HUES48 (cell line): ENCODE measurements around the gene RAD18.

ENCODE experiments used
- H3K27ac ChIP-seq: one replicate; pipeline ENCODE4 v1.7.0; 2013; ENCODE audit warnings: low read depth, low read length, inconsistent platforms
- H3K27me3 ChIP-seq: 2 replicates; pipeline ENCODE4 v1.6.1; 2013; ENCODE audit warnings: mild to moderate bottlenecking, low read length; ENCODE audit not compliant: control insufficient read depth, insufficient read depth
- H3K36me3 ChIP-seq: 2 replicates; pipeline ENCODE4 v1.6.1; 2013; ENCODE audit warnings: low read length; ENCODE audit not compliant: control insufficient read depth, insufficient read depth
- H3K4me1 ChIP-seq: 2 replicates; pipeline ENCODE4 v1.6.1; 2013; ENCODE audit warnings: mild to moderate bottlenecking, low read length; ENCODE audit not compliant: control insufficient read depth, insufficient read depth
- H3K4me3 ChIP-seq: 2 replicates; pipeline ENCODE4 v1.5.1; 2013; ENCODE audit warnings: mild to moderate bottlenecking, low read depth, low read length
- H3K9ac ChIP-seq: 2 replicates; pipeline ENCODE4 v1.6.1; 2013; ENCODE audit warnings: mild to moderate bottlenecking, low read depth, low read length, moderate library complexity
- H3K9me3 ChIP-seq: 2 replicates; pipeline ENCODE4 v1.6.1; 2013; ENCODE audit warnings: low read length; ENCODE audit not compliant: control insufficient read depth, insufficient read depth

Gene RAD18

GRCh38 chr3:8836096-8836495 lies 127.2 kb downstream of the RAD18 start:
- Histone ChIP-seq H3K4me1 (no peaks in the 10 kb centered on the region), H3K4me3 (no peak overlapping the region), H3K27ac (no peak overlapping the region), H3K9me3 (no peaks in the 10 kb centered on the region), H3K9ac (no peak overlapping the region), H3K36me3 (no peaks in the 10 kb centered on the region), H3K27me3 (no peaks in the 10 kb centered on the region)

DNA sequence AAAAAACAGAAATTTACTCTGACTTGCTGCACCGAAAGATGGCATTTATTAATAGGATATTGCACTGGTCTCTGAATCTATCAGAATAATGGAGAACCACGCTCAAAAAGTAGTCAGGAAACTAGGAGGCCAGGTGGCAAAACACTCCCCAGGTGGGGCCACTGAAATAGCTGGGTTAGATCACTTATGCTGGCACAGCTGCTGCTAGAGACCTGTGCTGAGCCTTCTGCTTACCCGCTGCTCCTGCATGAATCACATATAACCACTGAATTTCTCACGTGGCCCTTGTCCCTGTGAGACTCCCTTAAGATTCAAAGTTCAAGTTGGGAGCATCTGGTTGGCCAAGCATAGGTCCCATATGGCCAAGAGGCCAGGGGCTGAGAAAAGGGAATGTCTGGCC lies 127.9 kb downstream of the RAD18 start:
- no peaks in the 10 kb centered on the region for H3K4me1 ChIP-seq
- H3K27ac ChIP-seq, result no peak overlapping the region
- no peak overlapping the region for H3K9ac ChIP-seq
- H3K4me3 ChIP-seq, result no peak overlapping the region
- no peaks in the 10 kb centered on the region for H3K27me3 ChIP-seq
- H3K36me3 ChIP-seq, result no peaks in the 10 kb centered on the region
- H3K9me3 ChIP-seq, result no peaks in the 10 kb centered on the region

- H3K9ac ChIP-seq, result no peak overlapping the region
- no peaks in the 10 kb centered on the region for H3K4me1 ChIP-seq
- H3K9me3 ChIP-seq, result no peaks in the 10 kb centered on the region
- H3K27ac ChIP-seq, result no peak overlapping the region
- H3K36me3 ChIP-seq, result no peaks in the 10 kb centered on the region
- no peak overlapping the region for H3K4me3 ChIP-seq
- H3K27me3 ChIP-seq, result no peaks in the 10 kb centered on the region
These were observed 128.3 kb downstream of the RAD18 start for GRCh38 chr3:8834974-8835373.

GRCh38 chr3:8827641-8828040 lies 135.6 kb downstream of the RAD18 start:
- Histone ChIP-seq H3K27ac (no peak overlapping the region), H3K9ac (no peak overlapping the region), H3K4me3 (no peak overlapping the region), H3K27me3 (no peaks in the 10 kb centered on the region), H3K36me3 (no peaks in the 10 kb centered on the region), H3K4me1 (no peaks in the 10 kb centered on the region), H3K9me3 (no peaks in the 10 kb centered on the region)
